ENCODE results near the gene GABBR2.

- TF ChIP-seq POLR2A (IDR thresholded peaks at IDR 0.05; ENCODE audit: low read depth) = no peak
- TF ChIP-seq POLR2AphosphoS5 (IDR thresholded peaks at IDR 0.05) = no peak
Observed at GRCh38 chr9:98345011-98345410, 363.7 kb downstream of the GABBR2 start.
